Measurements from ENCODE around the gene COLQ.
A peak's percentile ranks its signal among the peaks of the same experiment; 100 is the strongest.
"Not testable (repeated sequence)": the region's sequence is repeated elsewhere in the genome, so short reads cannot be mapped to it uniquely, and the experiment has no call there.

The COLQ gene

DNA sequence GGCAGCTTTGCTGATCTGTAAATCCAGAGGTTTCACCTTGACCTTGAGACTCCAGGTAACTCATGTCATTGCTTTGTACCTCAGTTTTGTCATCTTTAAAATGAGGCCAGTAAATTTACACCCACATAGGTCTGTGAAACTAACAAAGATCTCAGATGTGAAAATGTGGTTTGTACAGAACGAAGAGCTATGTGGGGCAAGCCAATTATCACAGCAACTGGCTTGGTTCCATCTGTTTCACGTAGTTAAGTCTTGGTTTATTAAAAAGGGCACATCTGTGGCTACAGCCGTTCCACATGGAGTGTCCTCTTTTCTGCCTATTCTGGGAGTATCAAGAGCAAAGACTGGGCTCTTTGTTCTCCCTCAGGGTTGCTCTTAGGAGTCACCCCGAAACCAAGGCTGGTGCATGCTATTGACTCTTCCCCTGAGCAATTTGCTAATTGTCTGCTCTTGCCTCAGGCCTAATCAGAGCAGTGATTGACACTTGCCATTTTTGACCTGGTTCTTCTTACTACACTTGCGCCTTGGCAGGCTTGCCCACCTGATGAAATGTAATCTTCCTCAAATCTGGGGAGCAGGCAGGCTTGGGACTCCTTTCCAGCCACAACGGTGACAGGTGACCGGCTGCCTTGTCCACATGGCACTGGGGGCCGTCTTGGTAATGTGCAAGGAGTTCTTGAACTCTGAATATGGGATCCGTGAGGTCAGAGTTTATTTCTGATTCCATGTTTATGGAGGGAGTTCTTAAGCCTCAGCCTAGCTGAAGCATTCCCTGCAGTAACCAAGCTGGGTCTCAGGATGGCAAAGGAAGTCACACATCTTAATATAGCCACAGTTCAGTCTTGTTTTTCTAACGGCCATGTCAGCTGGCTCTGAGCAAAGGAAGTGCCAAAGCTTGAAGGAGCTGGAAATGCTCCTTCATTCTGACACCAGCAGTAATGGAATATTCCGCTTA lies 54.0 kb downstream of the COLQ start:
- Mint-ChIP-seq H3K36me3 (ENCODE audit: low read depth) (no peaks in the 10 kb centered on the region), H3K4me3 (no peak overlapping the region), H3K27ac (no peak overlapping the region), H3K9me3 (no peaks in the 10 kb centered on the region), H3K4me1 (ENCODE audit: low read depth) (peaks cover 4% of the 10 kb centered on the region), H3K27me3 (ENCODE audit: low read depth) (peaks cover 9% of the 10 kb centered on the region)

DNA sequence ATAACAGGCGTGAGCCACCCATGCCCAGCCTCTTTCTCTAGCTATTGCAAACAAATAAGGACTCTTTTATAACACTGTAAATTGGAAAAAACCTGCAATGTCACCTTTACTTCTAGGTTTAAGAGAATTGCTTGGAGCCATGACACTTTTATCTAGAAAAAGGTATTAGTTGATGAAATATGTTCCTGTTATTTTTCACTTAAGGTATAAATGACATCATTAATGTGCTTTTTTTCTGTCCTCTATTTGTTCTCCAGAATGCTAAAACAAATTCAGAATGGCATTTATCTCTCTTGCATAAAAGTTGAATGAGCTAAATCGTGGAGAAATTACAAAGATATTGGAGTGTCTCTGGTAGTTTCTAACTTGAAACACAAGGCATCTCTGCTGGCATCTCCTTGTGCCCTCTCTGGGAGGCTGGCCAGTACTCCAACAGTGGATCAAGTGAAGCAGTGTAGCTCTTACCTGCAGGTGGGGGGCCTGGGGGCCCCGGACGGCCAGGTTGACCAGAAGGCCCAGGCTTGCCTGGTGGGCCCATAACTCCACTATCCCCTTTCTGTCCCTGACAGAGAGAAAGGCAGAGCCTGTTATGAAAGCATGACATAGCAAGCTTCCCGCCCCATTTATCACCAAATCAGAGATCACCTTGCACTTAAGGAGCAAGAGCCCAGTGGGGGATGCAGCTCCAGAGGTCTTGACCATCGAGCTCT lies 55.5 kb downstream of the COLQ start:
- Mint-ChIP-seq H3K4me3 (no peak overlapping the region), H3K9me3 (no peaks in the 10 kb centered on the region)

DNA sequence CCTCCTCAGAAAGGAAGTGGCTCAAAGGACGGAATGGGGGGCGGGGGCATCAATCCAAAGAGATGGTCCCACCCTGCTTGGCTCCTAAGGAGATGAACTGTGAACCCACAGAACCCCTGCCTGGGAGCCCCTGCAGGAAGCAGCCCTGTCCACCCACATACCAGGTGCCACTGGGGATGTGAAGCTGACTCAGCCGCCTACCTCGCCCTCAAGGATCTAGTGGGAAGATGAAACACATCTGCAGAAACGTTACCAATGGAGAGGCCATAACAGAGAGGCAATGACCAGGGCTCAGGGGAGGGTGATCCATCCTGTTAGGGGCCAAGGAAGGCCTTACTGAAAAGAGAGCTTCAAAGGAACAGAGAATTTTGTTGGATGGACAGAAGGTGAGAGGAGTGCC lies 59.1 kb downstream of the COLQ start:
- peaks cover 19% of the 10 kb centered on the region for H3K4me1 Mint-ChIP-seq (ENCODE audit: low read depth)
- no peaks in the 10 kb centered on the region for H3K9me3 Mint-ChIP-seq
- peaks cover 3% of the 10 kb centered on the region for H3K36me3 Mint-ChIP-seq (ENCODE audit: low read depth)
- H3K27ac Mint-ChIP-seq, result peak overlapping the region; percentile 8
- no peak overlapping the region for H3K4me3 Mint-ChIP-seq
- H3K27me3 Mint-ChIP-seq (ENCODE audit: low read depth), result no peaks in the 10 kb centered on the region

More for the DNA sequence above, 55.5 kb downstream of the COLQ start:
- Mint-ChIP-seq H3K27ac (no peak overlapping the region), H3K36me3 (ENCODE audit: low read depth) (no peaks in the 10 kb centered on the region), H3K4me1 (ENCODE audit: low read depth) (peaks cover 14% of the 10 kb centered on the region), H3K27me3 (ENCODE audit: low read depth) (peaks cover 3% of the 10 kb centered on the region)

DNA sequence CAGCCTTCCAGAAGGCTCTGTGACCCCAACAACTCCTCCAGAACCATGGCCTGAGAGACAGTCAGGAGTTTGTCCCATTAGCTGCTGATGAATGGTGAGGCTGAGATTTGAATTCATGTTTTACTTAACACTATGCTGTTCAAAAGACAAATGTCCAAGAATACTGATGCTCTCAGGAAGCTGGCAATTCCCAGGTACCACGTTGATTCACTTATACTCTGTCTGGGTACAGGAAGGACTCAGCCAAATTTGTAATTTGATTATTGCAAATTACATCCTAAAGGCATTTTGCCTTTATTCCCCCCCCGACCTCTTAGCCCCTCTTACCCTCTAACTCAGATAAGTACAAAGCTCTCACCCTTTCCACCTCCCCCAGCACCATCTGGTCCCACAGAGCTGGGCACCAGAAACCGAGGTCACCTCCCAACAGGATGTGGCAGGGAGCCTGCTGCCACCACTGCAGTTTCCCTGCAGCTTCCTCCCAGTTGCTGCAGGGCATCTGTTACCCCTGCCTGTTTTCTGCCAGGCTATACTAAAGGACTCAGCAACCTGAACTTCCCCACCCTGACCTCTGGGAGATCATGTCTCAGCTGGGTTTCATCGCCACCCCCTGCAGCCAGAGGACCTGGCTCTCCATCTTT lies 60.5 kb downstream of the COLQ start:
- no peaks in the 10 kb centered on the region for H3K9me3 Mint-ChIP-seq
- peaks cover 19% of the 10 kb centered on the region for H3K4me1 Mint-ChIP-seq (ENCODE audit: low read depth)
- no peaks in the 10 kb centered on the region for H3K27me3 Mint-ChIP-seq (ENCODE audit: low read depth)
- no peak overlapping the region for H3K4me3 Mint-ChIP-seq
- H3K36me3 Mint-ChIP-seq (ENCODE audit: low read depth), result peaks cover 3% of the 10 kb centered on the region
- peak overlapping the region; percentile 63 for H3K27ac Mint-ChIP-seq

DNA sequence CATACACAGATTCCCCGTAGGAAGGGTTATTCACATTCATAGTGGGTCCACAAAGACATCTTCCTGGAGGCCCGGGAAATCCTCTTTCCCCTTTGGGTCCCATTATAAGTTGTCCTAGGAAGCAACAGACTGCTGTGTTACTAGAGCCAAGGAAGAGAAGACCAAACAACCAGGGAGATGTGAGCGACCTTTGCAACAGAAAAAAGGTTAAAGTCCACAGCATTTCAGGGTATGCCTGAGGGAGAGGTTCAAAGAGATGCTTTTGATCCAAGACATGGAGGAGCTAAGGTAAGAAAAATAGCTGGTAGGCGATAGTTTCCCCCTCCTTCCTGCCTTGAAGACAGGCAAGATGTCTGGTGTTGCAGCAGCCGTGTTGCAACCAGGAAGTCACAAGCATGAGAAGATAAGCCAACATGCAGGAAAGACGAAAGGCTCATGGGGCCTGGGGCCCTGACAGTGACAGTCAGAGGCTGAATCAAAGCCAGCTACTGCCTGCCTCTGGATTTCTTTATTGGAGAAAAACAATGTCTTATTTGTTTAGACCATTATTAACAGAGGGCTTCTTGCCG lies 63.2 kb downstream of the COLQ start:
- peaks cover 19% of the 10 kb centered on the region for H3K4me1 Mint-ChIP-seq (ENCODE audit: low read depth)
- no peak overlapping the region for H3K27ac Mint-ChIP-seq

DNA sequence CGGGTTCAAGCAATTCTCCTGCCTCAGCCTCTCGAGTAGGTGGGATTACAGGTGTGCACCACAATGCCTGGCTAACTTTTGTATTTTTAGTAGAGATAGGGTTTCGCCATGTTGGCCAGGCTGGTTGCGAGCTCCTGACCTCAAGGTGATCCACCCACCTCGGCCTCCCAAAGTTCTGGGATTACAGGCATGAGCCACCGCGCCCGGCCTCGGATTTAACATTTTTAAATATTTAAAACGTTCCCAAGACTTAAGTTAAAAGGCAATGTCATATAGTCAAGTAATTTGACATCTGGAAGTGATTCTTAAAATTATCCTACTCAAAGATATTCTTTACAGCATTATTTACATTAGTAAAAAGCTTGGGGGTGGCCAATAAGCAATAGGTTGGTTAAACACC lies 64.6 kb downstream of the COLQ start:
- H3K27me3 Mint-ChIP-seq (ENCODE audit: low read depth); H3K9me3 Mint-ChIP-seq; H3K36me3 Mint-ChIP-seq (ENCODE audit: low read depth); H3K4me3 Mint-ChIP-seq; H3K27ac Mint-ChIP-seq: not testable (repeated sequence)
- H3K4me1 Mint-ChIP-seq (ENCODE audit: low read depth), result peaks cover 11% of the 10 kb centered on the region

More for the DNA sequence above, 63.2 kb downstream of the COLQ start:
- H3K36me3 Mint-ChIP-seq (ENCODE audit: low read depth), result peaks cover 3% of the 10 kb centered on the region
- H3K4me3 Mint-ChIP-seq, result no peak overlapping the region
- H3K9me3 Mint-ChIP-seq, result no peaks in the 10 kb centered on the region
- H3K27me3 Mint-ChIP-seq (ENCODE audit: low read depth), result no peaks in the 10 kb centered on the region

DNA sequence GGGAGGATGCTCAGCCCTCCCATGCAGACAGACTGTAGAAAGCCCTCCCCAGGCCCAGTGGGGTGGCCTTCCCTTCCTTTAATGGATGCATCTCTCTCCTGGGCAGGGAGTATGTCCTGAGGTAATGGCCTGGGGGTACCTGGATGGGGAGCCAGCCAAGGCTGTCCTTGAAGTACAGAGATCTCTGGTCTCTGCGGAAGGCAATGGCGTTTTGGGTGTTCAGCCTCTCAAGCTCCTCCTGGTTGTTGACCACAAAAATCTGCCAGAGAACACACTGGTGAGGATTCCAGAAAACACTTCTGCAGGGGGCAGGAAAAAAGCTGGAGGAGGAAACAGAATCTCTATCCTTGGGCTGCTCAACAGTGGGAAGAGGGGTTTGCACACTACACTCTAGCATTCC lies 65.2 kb downstream of the COLQ start:
- H3K27ac Mint-ChIP-seq, result no peak overlapping the region
- H3K4me1 Mint-ChIP-seq (ENCODE audit: low read depth), result peaks cover 8% of the 10 kb centered on the region
- H3K9me3 Mint-ChIP-seq, result no peaks in the 10 kb centered on the region
- H3K27me3 Mint-ChIP-seq (ENCODE audit: low read depth), result no peaks in the 10 kb centered on the region
- no peak overlapping the region for H3K4me3 Mint-ChIP-seq
- H3K36me3 Mint-ChIP-seq (ENCODE audit: low read depth), result peaks cover 3% of the 10 kb centered on the region

DNA sequence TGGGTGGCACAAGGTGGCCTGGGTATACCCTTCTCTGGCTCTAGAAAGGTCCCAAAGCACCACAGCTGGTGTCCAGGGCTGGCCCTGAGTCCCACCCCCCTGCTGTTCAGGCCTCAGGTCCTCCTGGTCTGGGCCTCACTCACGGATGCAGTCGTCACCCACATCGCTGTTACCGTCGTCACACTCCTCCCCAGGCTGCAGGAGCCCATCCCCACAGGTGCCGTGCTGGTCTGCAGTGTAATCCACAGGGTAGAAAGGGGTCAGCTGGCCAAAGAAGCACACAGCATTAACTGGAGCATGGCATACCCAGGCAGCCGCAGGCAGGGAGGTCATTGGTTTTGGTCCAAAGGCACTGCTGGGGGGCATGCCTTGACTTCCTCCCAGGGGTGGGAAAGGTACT lies 65.8 kb downstream of the COLQ start:
- no peaks in the 10 kb centered on the region for H3K9me3 Mint-ChIP-seq
- H3K4me1 Mint-ChIP-seq (ENCODE audit: low read depth), result peaks cover 4% of the 10 kb centered on the region
- no peaks in the 10 kb centered on the region for H3K27me3 Mint-ChIP-seq (ENCODE audit: low read depth)
- H3K27ac Mint-ChIP-seq, result no peak overlapping the region
- peaks cover 6% of the 10 kb centered on the region for H3K36me3 Mint-ChIP-seq (ENCODE audit: low read depth)
- H3K4me3 Mint-ChIP-seq, result no peak overlapping the region

DNA sequence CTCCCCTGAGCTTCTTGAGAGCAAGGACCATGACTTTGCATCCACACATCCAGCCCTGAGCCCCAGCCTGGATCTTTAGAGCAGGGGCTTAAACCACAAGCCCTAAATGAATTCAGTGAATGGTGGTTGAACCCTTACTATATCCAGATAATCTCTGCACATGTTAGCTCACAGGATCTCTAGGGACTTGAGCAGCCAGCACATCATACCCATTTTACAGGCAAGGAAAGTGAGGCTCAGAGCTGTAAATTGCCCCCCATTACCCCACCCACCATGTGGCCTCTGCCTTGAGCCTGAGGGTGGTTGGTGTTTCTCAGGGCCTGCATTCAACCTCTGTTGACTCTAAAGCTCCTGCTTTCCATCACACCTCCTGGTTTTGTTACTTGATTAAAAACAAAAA lies 66.5 kb downstream of the COLQ start:
- Mint-ChIP-seq H3K9me3 (no peaks in the 10 kb centered on the region), H3K4me1 (ENCODE audit: low read depth) (no peaks in the 10 kb centered on the region), H3K27ac (no peak overlapping the region), H3K27me3 (ENCODE audit: low read depth) (no peaks in the 10 kb centered on the region), H3K36me3 (ENCODE audit: low read depth) (peaks cover 7% of the 10 kb centered on the region), H3K4me3 (no peak overlapping the region)

DNA sequence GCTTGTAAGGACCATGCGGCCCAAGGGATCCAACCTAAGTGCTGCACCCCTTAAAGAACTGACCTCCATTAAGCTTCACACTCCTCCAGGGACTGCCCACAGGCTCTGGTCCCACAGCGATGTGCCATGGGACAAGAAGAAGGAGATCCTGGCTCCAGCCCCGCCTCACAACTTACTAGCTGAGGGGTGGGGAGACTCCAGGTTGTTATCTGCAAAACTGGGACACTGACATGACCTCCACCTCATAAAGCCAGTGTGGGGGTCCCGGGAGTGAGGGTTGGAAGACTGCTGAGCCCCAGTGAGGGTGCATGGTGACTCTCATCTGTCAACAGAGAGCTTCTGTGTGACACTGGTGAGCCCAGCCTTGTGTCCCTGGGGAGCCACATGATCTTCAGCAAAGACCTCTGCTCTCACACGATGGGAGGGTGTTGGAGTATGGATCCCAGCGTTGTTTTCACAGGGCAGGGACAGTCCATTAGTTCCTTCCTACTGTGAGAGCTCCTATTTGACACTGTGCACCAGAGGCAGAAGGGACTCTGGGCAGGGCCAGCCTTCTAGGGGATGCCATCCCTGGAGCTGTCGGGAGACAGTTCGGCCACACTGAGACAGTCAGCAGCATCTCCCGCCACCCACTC lies 67.4 kb downstream of the COLQ start:
- H3K27me3 Mint-ChIP-seq (ENCODE audit: low read depth), result no peaks in the 10 kb centered on the region
- H3K4me3 Mint-ChIP-seq, result no peak overlapping the region
- H3K36me3 Mint-ChIP-seq (ENCODE audit: low read depth), result peaks cover 7% of the 10 kb centered on the region
- H3K27ac Mint-ChIP-seq, result no peak overlapping the region
- no peaks in the 10 kb centered on the region for H3K4me1 Mint-ChIP-seq (ENCODE audit: low read depth)
- no peaks in the 10 kb centered on the region for H3K9me3 Mint-ChIP-seq

DNA sequence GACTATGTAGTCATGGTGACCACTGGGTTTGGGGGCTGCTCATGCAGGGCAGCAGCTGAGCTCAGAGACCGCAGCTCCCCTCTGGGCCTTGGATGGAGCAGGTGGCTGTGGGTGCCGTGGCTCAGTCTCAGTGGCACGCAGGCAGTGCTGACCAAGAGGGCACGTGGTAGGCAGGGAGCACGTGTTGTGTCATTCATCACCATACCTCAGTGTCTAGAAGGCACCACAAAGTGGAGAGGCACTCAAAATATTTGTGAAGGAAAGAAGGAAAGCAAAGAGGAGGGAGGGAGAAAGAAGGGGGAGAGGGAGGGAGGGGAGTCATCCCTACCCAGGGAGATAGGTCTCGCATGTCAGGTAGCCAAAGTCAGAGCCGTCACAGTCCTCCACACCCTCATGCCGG lies 68.0 kb downstream of the COLQ start:
- Mint-ChIP-seq H3K27ac (peak overlapping the region; percentile 45), H3K27me3 (ENCODE audit: low read depth) (no peaks in the 10 kb centered on the region), H3K4me1 (ENCODE audit: low read depth) (no peaks in the 10 kb centered on the region), H3K9me3 (no peaks in the 10 kb centered on the region), H3K36me3 (ENCODE audit: low read depth) (peaks cover 7% of the 10 kb centered on the region), H3K4me3 (no peak overlapping the region)

DNA sequence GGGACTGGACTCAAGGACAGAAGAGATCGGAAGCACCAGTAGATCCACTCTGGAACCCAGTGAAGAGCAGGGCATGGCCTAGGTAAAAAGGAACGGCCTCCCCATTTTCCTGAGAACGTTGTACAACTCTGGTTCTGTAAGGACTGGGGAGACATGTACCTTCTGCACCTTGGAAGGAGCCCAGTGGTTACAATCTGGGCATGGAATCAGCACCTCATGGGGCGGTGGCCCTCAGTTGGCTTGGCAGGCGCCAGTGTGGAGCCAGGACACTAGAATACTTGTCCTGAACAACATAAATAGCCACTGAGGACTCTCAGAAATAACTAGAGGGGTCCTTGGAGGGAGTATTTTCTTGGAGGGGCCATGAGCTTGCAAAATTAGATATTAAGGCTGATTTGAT lies 68.5 kb downstream of the COLQ start:
- Mint-ChIP-seq H3K27me3 (ENCODE audit: low read depth) (no peaks in the 10 kb centered on the region), H3K4me1 (ENCODE audit: low read depth) (no peaks in the 10 kb centered on the region), H3K27ac (peak overlapping the region; percentile 45), H3K36me3 (ENCODE audit: low read depth) (peaks cover 5% of the 10 kb centered on the region), H3K4me3 (no peak overlapping the region), H3K9me3 (no peaks in the 10 kb centered on the region)

DNA sequence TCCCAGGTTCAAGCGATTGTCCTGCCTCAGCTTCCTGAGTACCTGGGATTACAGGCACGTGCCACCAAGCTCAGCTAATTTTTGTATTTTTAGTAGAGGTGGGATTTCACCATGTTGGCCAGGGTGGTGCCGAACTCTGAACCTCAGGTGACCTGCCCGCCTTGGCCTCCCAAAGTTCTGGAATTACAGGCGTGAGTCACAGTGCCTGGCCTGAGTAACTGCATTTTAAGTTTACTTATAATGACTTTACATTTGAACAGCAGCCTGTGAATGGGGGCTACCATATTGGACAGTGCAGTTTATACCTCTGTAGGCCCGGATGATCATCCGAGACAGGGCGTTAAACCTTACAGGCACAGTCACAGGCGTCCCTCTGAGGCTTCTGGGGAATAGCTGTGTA lies 69.3 kb downstream of the COLQ start:
- Mint-ChIP-seq H3K27me3 (ENCODE audit: low read depth) (no peaks in the 10 kb centered on the region), H3K4me3 (no peak overlapping the region), H3K9me3 (no peaks in the 10 kb centered on the region), H3K4me1 (ENCODE audit: low read depth) (no peaks in the 10 kb centered on the region), H3K36me3 (ENCODE audit: low read depth) (peaks cover 5% of the 10 kb centered on the region), H3K27ac (no peak overlapping the region)

Data from T-helper 1 cell treated with Interleukin-12 subunit alpha and Interleukin-12 subunit beta and Interleukin-4 antibody, amounts not matched to agents 30 μg/mL and 1 μg/mL, for 36 hours (primary cell).